Left ventricle myocardium superior (tissue), 1 donor: ENCODE results near the gene TAS2R20. TPM values are rescaled to one million over a fixed set of nuclear protein-coding genes. Genes with fewer than 3 reads are reported as not detected.
"Not testable (repeated sequence)": the region's sequence is repeated elsewhere in the genome, so short reads cannot be mapped to it uniquely, and the experiment has no call there.

ENCODE experiments used
- ATAC-seq: fragments of 200-7000 bp; cut with Tn5 transposase; one replicate; pipeline ENCODE4 v1.9.1; 2020; ENCODE audit warnings: mild to moderate bottlenecking, moderate library complexity
- DNase-seq: peaks from one replicate; pipeline ENCODE4 v3.0.0-alpha.2; 2020
- intact Hi-C: fragments of 100-400 bp; cut with micrococcal nuclease; formaldehyde crosslinking; loops from one replicate; pipeline ENCODE4 v1.11.0; 2022
- long read RNA-seq: library from polyadenylated mRNA; unstranded; transcript quantifications from one replicate; pipeline ENCODE4 v2.0.0, GENCODE V29; 2021
- total RNA-seq: library from RNA; stranded (reverse); fragmentation: NEBNext Ultra II Directional; extraction: Animal tissue kit (Norgen Biotek cat#: 25700); gene quantifications from one replicate; pipeline ENCODE4 v1.2.1, GENCODE V29; 2021
- donor health status: DM: no; HTN: yes; CAD: no; lungs with severe emphysema.

TAS2R20 gene
- 0.42 TPM for total RNA-seq
- long read RNA-seq = 0 reads

- no peak for ATAC-seq
- DNase-seq = no peak
- intact Hi-C loops = no loop called here
These were observed at the start of gene TAS2R20 for GRCh38 chr12:10998204-10998603. TAS2R20 (minus strand) TSS chr12:10998304; CDS start chr12:10997875, 429 bp downstream.

GRCh38 chr12:11041366-11041765, 43.3 kb upstream of the TAS2R20 start:
- ATAC-seq, DNase-seq, intact Hi-C loops: not testable (repeated sequence)

GRCh38 chr12:11040162-11040561, 42.1 kb upstream of the TAS2R20 start:
- ATAC-seq (no peak), DNase-seq (no peak)
- intact Hi-C loops = no loop called here

GRCh38 chr12:11039171-11039570, 41.1 kb upstream of the TAS2R20 start:
- DNase-seq (no peak), ATAC-seq (no peak)
- intact Hi-C loops = no loop called here

- ATAC-seq, DNase-seq, intact Hi-C loops: not testable (repeated sequence)
These were observed 35.9 kb upstream of the TAS2R20 start for GRCh38 chr12:11033959-11034358.

GRCh38 chr12:11031307-11031706, 33.2 kb upstream of the TAS2R20 start, which contains the start of gene TAS2R31:
TAS2R31 (minus strand) TSS chr12:11031407; CDS start chr12:11031335, 72 bp downstream.
- no peak for ATAC-seq
- no peak for DNase-seq
- intact Hi-C loops = no loop called here

GRCh38 chr12:11026118-11026517, 28.0 kb upstream of the TAS2R20 start:
- no peak for ATAC-seq
- intact Hi-C loops = no loop called here
- no peak for DNase-seq

- no peak for ATAC-seq
- intact Hi-C loops = no loop called here
- DNase-seq = no peak
These were observed 25.3 kb upstream of the TAS2R20 start for GRCh38 chr12:11023387-11023786.

- intact Hi-C loops = no loop called here
- ATAC-seq (no peak), DNase-seq (no peak)
These were observed 24.4 kb upstream of the TAS2R20 start, which contains the start of gene TAS2R19 for GRCh38 chr12:11022520-11022919. TAS2R19 (minus strand) TSS chr12:11022620; CDS start chr12:11022571, 49 bp downstream.

GRCh38 chr12:11016937-11017336, 18.8 kb upstream of the TAS2R20 start:
- ATAC-seq = no peak
- DNase-seq = no peak
- intact Hi-C loops = no loop called here

- DNase-seq = no peak
- intact Hi-C loops = no loop called here
- no peak for ATAC-seq
These were observed 17.8 kb upstream of the TAS2R20 start for GRCh38 chr12:11015775-11016430.

- DNase-seq = no peak
- ATAC-seq = no peak
- intact Hi-C loops = no loop called here
These were observed 16.1 kb upstream of the TAS2R20 start for GRCh38 chr12:11014234-11014633.

- no peak for DNase-seq
- intact Hi-C loops = no loop called here
- no peak for ATAC-seq
These were observed 9.5 kb upstream of the TAS2R20 start for GRCh38 chr12:11007608-11008007.

GRCh38 chr12:10994307-10994706, 3.8 kb downstream of the TAS2R20 start:
- no peak for DNase-seq
- intact Hi-C loops = no loop called here

GRCh38 chr12:10989107-10989506, 9.0 kb downstream of the TAS2R20 start:
- no peak for DNase-seq
- ATAC-seq = no peak
- intact Hi-C loops = no loop called here

More at GRCh38 chr12:10994307-10994706, 3.8 kb downstream of the TAS2R20 start:
- ATAC-seq = no peak

- ATAC-seq = no peak
- intact Hi-C loops = no loop called here
- DNase-seq = no peak
These were observed 11.3 kb downstream of the TAS2R20 start, which contains the start of gene TAS2R50 for GRCh38 chr12:10986812-10987211. TAS2R50 (minus strand) TSS chr12:10986912; CDS start chr12:10986860, 52 bp downstream.

GRCh38 chr12:10982244-10982643, 15.9 kb downstream of the TAS2R20 start:
- no peak for DNase-seq
- no peak for ATAC-seq
- intact Hi-C loops = no loop called here

GRCh38 chr12:10974965-10975364, 23.1 kb downstream of the TAS2R20 start:
- ATAC-seq (no peak), DNase-seq (no peak)
- intact Hi-C loops = no loop called here

- peak; percentile 85 for ATAC-seq
- intact Hi-C loops = no loop called here
- peak; percentile 47 for DNase-seq
These were observed 29.2 kb downstream of the TAS2R20 start for GRCh38 chr12:10968765-10969456.

GRCh38 chr12:10967409-10967808, 30.7 kb downstream of the TAS2R20 start:
- ATAC-seq (no peak), DNase-seq (no peak)
- intact Hi-C loops = no loop called here
